ENCODE results near the gene LGALS7.

DNA sequence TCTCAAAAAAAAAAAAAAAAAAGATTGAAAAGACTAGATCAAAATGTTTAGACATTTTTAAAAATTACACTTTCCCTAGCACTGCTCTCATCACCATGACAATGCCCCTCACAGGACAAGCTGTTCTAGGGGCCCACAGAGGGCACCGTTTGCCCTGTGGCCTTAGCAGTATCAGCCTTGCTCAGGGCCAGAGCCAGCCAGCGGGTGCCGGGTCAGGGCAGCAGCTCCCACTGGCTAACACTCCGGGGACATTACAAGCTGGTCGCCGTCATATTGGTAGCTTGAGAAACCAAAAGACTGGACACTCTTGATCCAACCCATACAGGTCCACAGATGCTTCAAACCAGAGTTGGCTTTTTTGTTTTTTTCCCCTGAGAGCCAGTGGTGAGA lies 47.0 kb downstream of the LGALS7 start:
- no peak for TF ChIP-seq CTCF (IDR thresholded peaks at IDR 0.05)
- no peak for TF ChIP-seq POLR2A (IDR thresholded peaks at IDR 0.05)

Measured in prostate gland (tissue), 2 donors.